Fibroblast of villous mesenchyme (primary cell): Measurements from ENCODE around the gene TRO. TPM values are rescaled to one million over a fixed set of nuclear protein-coding genes. Genes with fewer than 3 reads are reported as not detected.

ENCODE experiments used
- DNase-seq: peaks from one replicate; pipeline ENCODE4 v3.0.0-alpha.2; 2010; ENCODE audit warnings: low read depth
- H3K4me3 ChIP-seq: 2 replicates; pipeline ENCODE4 v1.5.1; 2011; ENCODE audit warnings: low read depth, mild to moderate bottlenecking, low read length
- CTCF ChIP-seq: IDR thresholded peaks from 2 replicates; pipeline ENCODE4 v1.5.1; 2012; ENCODE audit warnings: low read depth, mild to moderate bottlenecking, low read length; ENCODE audit not compliant: insufficient read depth
- total RNA-seq: library from RNA; depleted of rRNA; stranded (reverse); fragments of >200 nt; gene quantifications from 2 replicates; pipeline ENCODE4 v1.2.3, GENCODE V29; 2012

Gene TRO
- total RNA-seq, 1 donor = 16.8 TPM

- DNase-seq = no peak
- H3K4me3 ChIP-seq = no peak overlapping the region
- no peak for TF ChIP-seq CTCF
Measured at GRCh38 chrX:54922547-54922946, 1.9 kb downstream of the TRO start.

- H3K4me3 ChIP-seq = no peak overlapping the region
- no peak for TF ChIP-seq CTCF
- no peak for DNase-seq
Measured at GRCh38 chrX:54923376-54923775, 2.8 kb downstream of the TRO start.

- DNase-seq = no peak
- no peak for TF ChIP-seq CTCF
- no peak overlapping the region for H3K4me3 ChIP-seq
Measured at GRCh38 chrX:54926978-54927377, 6.4 kb downstream of the TRO start.

- H3K4me3 ChIP-seq = no peak overlapping the region
- no peak for TF ChIP-seq CTCF
- DNase-seq = no peak
Measured at GRCh38 chrX:54928876-54929275, 8.3 kb downstream of the TRO start.

- DNase-seq = no peak
- no peak for TF ChIP-seq CTCF
- no peak overlapping the region for H3K4me3 ChIP-seq
Measured at GRCh38 chrX:54930291-54931049, 9.8 kb downstream of the TRO start.

- no peak for TF ChIP-seq CTCF
- no peak overlapping the region for H3K4me3 ChIP-seq
- no peak for DNase-seq
Measured at GRCh38 chrX:54931107-54931506, 10.5 kb downstream of the TRO start.
